DOHH2 (cell line): ENCODE results near the gene UBAC2.

Experiments used
- H3F3A ChIP-seq: fragments of 200-600 bp; sonication (generic), shearing (Covaris generic); 2 replicates; pipeline ENCODE4 v1.6.0; 2016; ENCODE audit warnings: antibody characterized with exemption, mild to moderate bottlenecking; ENCODE audit not compliant: control insufficient read depth, insufficient read depth
- H3K27ac ChIP-seq: fragments of 200-600 bp; sonication (generic); 2 replicates; pipeline ENCODE4 v1.5.1; 2014; ENCODE audit warnings: low read depth, mild to moderate bottlenecking, low read length, moderate library complexity
- H3K27me3 ChIP-seq: fragments of 200-600 bp; sonication (generic); 2 replicates; pipeline ENCODE4 v1.6.1; 2014; ENCODE audit warnings: mild to moderate bottlenecking, low read length, mixed read lengths; ENCODE audit not compliant: control insufficient read depth
- H3K36me3 ChIP-seq: fragments of 200-600 bp; sonication (generic); 2 replicates; pipeline ENCODE4 v1.6.1; 2014; ENCODE audit warnings: mild to moderate bottlenecking, low read length, moderate library complexity, mixed read lengths; ENCODE audit not compliant: control insufficient read depth
- H3K4me1 ChIP-seq: fragments of 200-600 bp; sonication (generic); 2 replicates; pipeline ENCODE4 v1.6.1; 2014; ENCODE audit warnings: mild to moderate bottlenecking, low read length, mixed read lengths; ENCODE audit not compliant: control insufficient read depth
- H3K4me2 ChIP-seq: fragments of 200-600 bp; sonication (generic); 2 replicates; pipeline ENCODE4 v1.6.0; 2014; ENCODE audit warnings: mild to moderate bottlenecking, low read length, moderate library complexity
- H3K4me3 ChIP-seq: fragments of 200-600 bp; sonication (generic); 2 replicates; pipeline ENCODE4 v1.5.1; 2014; ENCODE audit warnings: mild to moderate bottlenecking, low read length, mixed read lengths
- H3K79me2 ChIP-seq: fragments of 200-600 bp; sonication (generic); 2 replicates; pipeline ENCODE4 v1.6.1; 2014; ENCODE audit warnings: mild to moderate bottlenecking, low read length, mixed read lengths; ENCODE audit not compliant: control insufficient read depth
- H3K9me2 ChIP-seq: fragments of 200-600 bp; sonication (generic); replicated peaks from 2 replicates; pipeline ENCODE4 v1.6.1; 2014; ENCODE audit warnings: mild to moderate bottlenecking, low read length, mixed read lengths; ENCODE audit not compliant: control insufficient read depth
- H3K9me3 ChIP-seq: fragments of 200-600 bp; sonication (generic); 2 replicates; pipeline ENCODE4 v1.6.1; 2014; ENCODE audit warnings: antibody characterized with exemption, low read length, mixed read lengths; ENCODE audit not compliant: control insufficient read depth, insufficient read depth
- H4K20me1 ChIP-seq: fragments of 200-600 bp; sonication (generic); 2 replicates; pipeline ENCODE4 v1.6.0; 2014; ENCODE audit warnings: low read depth, mild to moderate bottlenecking, antibody characterized with exemption, low read length, moderate library complexity; ENCODE audit not compliant: control insufficient read depth, insufficient read depth
- CTCF ChIP-seq: fragments of 200-600 bp; sonication (generic); IDR thresholded peaks from one replicate; pipeline ENCODE4 v1.5.1; 2014; ENCODE audit warnings: antibody characterized with exemption, mild to moderate bottlenecking, low read depth, low read length; ENCODE audit not compliant: poor library complexity, severe bottlenecking
- EZH2phosphoT487 ChIP-seq: fragments of 200-600 bp; sonication (generic); IDR thresholded peaks from 2 replicates; pipeline ENCODE4 v1.6.1; 2017; ENCODE audit warnings: borderline replicate concordance, mild to moderate bottlenecking, antibody characterized with exemption, low read length, moderate library complexity, mixed read lengths

UBAC2 gene

GRCh38 chr13:99307247-99307646 lies 106.6 kb downstream of the UBAC2 start, which contains the start of gene GPR183:
Gene GPR183 (minus strand): TSS chr13:99307399. CDS start chr13:99296145, 11,254 bp downstream.
- 0 out of 2 replicates have a peak, but pooled peaks cover 5% of the 10 kb centered on the region for H3F3A ChIP-seq
- H3K4me2 ChIP-seq: peak within 1 kb of the TSS; percentile 25
- no peaks in the 10 kb centered on the region for H3K9me2 ChIP-seq
- H3K27ac ChIP-seq: no peak within 1 kb of the TSS
- no peaks in the 10 kb centered on the region for H3K9me3 ChIP-seq
- H3K27me3 ChIP-seq: no peaks in the 10 kb centered on the region
- H3K36me3 ChIP-seq: peaks cover 11% of the 10 kb centered on the region
- H3K79me2 ChIP-seq: 0 out of 2 replicates have a peak, but pooled peaks cover 2% of the 10 kb centered on the region
- H3K4me1 ChIP-seq: peaks cover 28% of the 10 kb centered on the region
- peaks cover 19% of the 10 kb centered on the region; the same call in 1 of the 2 replicates for H4K20me1 ChIP-seq
- TF ChIP-seq CTCF (no peak), EZH2phosphoT487 (no peak)
- peak within 1 kb of the TSS; percentile 17; the same call in 1 of the 2 replicates for H3K4me3 ChIP-seq

DNA sequence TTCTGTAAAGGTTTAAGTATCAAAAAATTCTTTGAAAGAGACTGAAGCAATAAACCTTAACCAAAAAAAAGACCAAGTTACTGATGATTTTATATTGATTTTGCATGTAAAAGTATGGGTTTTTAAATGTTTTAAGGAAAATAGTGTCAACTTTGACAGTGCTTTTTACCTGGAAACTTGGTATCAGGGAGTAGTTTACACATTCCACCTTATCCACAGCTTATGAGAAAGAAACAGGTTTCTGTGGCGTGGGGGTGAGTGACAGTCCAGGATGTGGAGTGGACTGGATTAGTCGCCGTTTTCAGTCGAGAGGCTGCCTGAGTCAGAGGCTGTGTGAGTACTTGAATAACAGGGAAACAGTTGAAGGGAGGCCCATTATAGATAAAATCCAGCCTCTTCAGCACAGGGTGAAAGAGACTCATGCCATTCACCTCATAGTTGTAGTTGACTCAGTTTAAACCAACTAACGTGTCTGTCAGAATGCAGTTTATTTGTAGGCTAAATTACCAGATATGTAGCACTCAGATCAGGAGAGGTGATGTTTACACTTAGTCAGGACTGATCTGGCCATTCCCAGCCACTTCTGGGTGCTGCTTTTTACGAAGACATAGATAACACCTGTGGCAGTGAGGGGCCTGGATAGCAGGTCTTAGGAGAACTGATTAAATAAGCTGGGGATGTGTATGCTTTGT lies 107.1 kb downstream of the UBAC2 start:
- Histone ChIP-seq H4K20me1 (peaks cover 17% of the 10 kb centered on the region; the same call in 1 of the 2 replicates), H3K27me3 (no peaks in the 10 kb centered on the region), H3K9me3 (no peaks in the 10 kb centered on the region), H3K27ac (no peak overlapping the region), H3K4me3 (no peak overlapping the region), H3K4me2 (peak overlapping the region; percentile 25), H3K79me2 (0 out of 2 replicates have a peak, but pooled peaks cover 2% of the 10 kb centered on the region), H3K4me1 (peaks cover 28% of the 10 kb centered on the region), H3K9me2 (no peaks in the 10 kb centered on the region), H3F3A (0 out of 2 replicates have a peak, but pooled peaks cover 5% of the 10 kb centered on the region), H3K36me3 (peaks cover 11% of the 10 kb centered on the region)
- TF ChIP-seq EZH2phosphoT487 (no peak), CTCF (no peak)

DNA sequence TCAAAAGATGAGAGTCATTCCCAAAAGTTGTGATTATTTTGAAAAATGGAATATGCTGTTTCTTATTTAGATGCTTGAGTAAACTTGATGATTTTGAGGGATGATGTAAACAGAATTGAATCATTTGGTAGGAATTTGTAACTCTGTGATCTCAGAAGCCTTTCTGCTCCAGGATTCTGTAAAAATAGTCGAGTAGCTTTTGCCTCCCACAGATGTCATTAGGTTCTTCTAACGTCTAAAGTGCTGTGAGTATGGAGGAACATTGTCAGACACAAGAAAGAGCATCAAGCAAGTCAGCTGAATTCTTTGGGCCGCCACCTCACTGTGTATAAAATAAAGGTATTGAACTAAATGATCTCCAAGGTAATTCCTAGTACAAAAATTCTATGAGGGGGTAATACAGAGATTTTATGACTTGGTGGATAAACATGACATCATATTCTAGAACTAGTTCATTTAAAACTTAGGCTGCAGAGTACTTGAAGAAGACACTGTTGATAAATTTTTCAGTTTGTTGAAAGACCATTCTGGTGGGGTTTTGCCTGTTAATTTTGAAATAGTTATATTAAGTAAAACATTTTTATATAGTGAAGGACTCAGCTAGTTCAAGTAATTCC lies 107.9 kb downstream of the UBAC2 start:
- H3K36me3 ChIP-seq: peaks cover 11% of the 10 kb centered on the region
- no peak for TF ChIP-seq CTCF
- TF ChIP-seq EZH2phosphoT487: no peak
- no peaks in the 10 kb centered on the region for H3K9me2 ChIP-seq
- H3K4me2 ChIP-seq: no peak overlapping the region
- no peaks in the 10 kb centered on the region for H3K27me3 ChIP-seq
- peaks cover 12% of the 10 kb centered on the region; the same call in 1 of the 2 replicates for H4K20me1 ChIP-seq
- peaks cover 28% of the 10 kb centered on the region for H3K4me1 ChIP-seq
- 0 out of 2 replicates have a peak, but pooled peaks cover 2% of the 10 kb centered on the region for H3K79me2 ChIP-seq
- no peaks in the 10 kb centered on the region for H3K9me3 ChIP-seq
- H3F3A ChIP-seq: 0 out of 2 replicates have a peak, but pooled peaks cover 5% of the 10 kb centered on the region
- no peak overlapping the region for H3K4me3 ChIP-seq
- H3K27ac ChIP-seq: no peak overlapping the region
